IPS-11a (cell line): Measurements from ENCODE around the gene SH3TC2.

Source experiments
- H3K4me3 ChIP-seq: one replicate; pipeline ENCODE4 v1.5.1; 2013; ENCODE audit warnings: low read depth, low read length, control low read depth

SH3TC2 gene

DNA sequence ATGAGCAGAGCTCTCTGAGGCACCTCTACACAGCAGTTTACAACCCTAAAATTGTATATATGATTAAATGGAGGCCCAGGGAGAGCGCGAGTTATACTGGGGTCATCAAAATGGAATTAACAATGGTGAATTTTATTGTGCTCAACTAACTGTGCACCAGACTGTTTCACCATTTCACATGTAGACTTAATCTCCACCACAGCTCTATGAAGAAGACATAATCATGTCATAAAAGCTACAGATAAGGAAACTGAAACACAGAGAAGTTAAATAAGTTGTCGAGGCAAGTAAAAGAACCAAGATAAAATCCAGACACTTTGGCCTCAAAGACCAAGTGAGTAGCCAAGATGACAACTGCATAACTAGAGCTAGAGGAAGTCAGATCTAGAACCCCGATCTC, 1.5 kb downstream of the SH3TC2 start:
- no peak overlapping the region for H3K4me3 ChIP-seq

DNA sequence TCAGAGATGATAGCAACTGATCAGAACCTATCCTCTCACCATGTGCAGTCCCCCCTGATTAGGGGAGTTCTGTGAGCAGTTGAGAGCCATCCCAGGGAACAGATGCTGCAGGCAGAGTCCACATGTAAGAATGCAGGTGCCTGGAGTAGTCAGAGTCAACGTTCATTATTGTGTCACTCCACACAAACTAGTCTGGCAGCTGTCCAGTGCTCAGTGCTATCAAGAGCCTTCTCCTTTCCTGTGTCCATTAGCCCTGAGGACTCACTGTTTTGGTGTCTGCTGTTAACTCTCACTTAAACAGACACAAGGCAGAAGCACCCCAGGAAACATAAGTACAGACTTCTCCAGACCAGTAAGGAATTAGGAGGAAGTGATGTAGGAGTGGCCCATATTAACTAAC, 2.5 kb downstream of the SH3TC2 start:
- H3K4me3 ChIP-seq: no peak overlapping the region

DNA sequence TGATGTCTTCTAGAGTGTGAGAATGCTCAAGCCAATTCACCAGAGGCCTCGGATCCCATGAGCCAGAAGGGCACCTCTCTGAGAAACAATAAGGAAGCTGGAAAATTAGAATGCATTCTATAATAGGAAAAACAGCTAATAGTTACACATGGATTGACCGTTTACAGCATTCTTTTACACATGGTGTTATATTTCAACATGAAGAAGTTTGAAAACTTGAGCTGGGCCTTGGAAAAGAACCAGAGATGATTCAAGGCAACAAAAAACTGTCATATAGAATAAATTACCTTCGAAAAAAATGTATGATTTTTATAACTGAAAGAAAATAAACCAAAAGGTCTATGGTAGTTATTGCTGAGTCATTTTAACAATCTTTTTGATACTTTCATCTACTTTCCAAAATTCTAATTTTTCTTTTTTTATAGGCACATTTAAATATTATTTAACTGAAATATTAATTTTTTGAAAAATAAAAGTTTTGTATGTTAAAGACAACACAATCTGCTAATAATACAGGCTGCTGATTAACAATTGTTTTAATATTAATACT, 6.2 kb downstream of the SH3TC2 start:
- no peak overlapping the region for H3K4me3 ChIP-seq

DNA sequence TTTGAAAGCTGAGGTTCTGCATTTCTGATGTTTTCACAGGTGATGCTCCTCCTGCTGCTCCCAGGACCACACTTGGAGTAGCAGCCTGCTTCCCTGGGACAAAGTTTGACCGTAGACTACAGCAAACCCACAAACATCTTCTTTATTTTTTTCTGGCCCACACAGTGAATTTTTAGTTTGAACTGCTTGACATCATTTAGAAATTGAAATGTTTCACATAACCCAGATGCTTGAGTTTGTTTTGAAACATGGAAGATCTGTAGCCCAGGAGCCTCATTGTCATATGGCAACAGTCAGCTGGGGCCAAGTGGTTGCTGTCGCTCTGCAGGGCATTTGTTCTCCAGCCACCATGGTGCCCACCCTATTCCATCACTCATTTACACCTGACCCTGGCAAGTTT, 8.4 kb downstream of the SH3TC2 start:
- H3K4me3 ChIP-seq: no peak overlapping the region

DNA sequence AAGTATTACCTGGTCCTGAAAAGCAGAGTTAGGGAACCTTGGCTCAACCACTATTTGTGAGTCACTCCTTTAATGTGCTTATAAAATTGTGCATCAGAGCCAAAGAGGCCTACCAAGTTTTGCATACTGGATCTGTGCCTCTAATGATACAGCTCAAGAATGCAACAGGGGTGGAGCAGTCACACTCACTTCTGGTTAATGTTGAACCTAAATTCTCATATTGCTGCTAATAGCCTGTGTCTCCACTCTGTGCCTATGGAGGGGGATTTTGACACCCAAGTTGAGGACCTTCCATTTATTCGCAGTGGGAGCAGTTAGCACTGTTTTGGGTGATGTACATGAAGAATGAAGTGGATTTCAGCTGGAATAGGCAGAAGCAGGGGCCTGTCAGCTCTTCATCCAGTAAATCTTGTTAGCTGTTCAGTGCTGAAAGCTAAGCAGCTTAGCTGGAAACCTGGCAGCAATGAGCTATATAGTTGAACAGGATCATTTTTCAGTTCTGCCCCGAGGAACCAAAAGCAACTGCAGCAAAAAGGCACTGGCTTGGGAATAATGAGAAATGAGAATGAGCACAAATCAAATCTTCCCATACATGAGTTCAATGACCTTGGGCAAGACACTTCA, 9.7 kb downstream of the SH3TC2 start:
- H3K4me3 ChIP-seq: no peak overlapping the region

DNA sequence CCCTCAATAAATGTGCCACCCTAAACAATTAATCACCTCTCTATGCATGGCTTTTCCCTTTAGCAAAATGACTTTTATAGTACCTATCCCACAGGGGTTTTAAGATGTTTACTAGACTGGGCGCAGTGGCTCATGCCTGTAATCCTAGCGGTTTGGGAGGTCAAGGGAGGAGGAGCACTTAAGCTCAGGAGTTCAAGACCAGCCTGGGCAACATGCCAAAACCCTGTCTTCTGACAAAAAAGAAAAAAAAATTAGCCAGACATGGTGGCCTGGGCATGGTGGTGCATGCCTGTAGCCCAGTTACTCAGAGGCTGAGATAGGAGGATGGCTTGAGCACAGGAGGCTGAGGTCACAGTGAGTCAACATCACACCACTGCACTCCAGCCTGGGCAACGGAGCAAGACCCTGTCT, 13.5 kb downstream of the SH3TC2 start:
- H3K4me3 ChIP-seq: no peak overlapping the region

DNA sequence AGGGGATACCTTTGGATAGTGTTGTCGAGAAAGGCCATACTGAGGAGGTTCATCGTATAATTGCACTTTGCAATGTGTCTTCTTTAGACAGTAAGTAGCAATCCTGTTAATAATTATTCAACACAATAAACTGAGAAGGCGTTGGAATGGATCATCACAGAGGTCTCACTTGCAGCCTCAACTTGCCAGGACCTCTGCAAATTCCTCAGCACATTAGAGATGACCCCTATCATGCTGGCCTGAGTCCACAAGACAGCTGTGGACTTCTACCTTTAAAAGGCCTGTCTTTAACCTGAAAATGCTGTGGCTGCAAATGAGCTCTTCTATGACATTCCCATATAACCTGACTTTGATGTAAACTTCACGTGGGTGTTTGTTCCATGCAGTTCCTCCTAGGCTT, 14.1 kb downstream of the SH3TC2 start:
- H3K4me3 ChIP-seq: no peak overlapping the region

DNA sequence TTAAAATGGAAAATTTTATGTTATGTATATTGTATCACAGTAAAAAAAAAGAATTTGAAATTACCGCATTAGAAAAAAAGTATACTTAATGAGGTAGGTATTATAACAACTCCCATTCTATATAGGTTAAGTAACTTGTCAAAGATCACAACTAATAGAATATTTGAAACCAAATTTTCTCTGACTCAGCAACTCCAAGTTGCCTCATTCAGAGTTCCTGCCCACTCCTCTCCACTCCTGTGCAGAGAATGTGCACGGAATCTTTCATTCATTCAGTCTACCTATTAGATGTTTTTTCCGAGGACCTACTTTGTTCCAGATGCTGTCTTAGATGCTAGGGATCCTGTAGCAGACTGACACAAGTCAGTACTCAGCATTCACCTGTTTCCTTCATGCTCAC, 15.4 kb downstream of the SH3TC2 start:
- no peak overlapping the region for H3K4me3 ChIP-seq

DNA sequence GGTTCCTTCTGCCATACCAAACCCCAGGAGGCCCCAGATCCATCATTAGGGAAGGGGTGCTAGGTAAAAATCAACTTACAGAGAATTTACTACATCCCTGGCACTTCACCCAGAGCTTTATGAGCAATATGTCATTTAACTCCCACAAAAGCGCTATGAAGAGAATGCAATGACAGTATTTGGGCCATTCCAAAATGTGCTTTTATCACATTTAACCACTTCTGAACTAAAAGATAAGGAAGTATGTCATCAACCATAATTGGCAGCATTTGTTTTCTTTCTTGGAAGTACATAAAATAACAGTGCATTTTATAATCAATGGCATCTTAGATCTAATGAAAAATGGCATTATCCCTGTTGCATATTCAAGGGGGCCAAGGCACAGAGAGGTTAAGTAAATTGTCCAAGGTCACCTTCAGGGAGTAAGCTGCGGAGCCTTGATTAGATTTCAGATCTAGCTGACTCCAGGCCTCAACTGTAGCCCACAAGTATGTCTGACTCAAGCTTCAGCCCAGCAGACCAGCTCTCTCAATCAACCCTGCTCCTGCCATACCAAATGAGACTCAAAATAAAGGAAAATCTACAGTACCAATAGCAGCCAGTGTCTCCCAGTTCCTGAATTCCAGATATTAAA, 16.5 kb downstream of the SH3TC2 start:
- no peak overlapping the region for H3K4me3 ChIP-seq

DNA sequence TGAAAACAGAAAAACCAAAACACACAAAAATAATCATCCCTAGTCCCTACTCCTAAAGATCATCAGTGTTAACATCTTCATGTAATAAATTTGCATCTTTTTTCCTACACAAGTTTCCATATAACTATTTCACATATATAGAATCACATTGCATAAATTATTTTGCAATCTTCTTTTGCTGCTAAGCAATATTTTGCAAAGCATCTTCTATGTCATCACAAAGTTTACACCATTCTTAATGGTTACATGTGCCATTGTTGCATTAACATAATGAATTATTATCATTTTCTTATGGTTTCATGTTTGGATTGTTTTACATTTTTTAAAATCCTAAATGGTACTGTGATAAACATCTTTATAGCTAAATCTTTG, 17.8 kb downstream of the SH3TC2 start:
- no peak overlapping the region for H3K4me3 ChIP-seq

DNA sequence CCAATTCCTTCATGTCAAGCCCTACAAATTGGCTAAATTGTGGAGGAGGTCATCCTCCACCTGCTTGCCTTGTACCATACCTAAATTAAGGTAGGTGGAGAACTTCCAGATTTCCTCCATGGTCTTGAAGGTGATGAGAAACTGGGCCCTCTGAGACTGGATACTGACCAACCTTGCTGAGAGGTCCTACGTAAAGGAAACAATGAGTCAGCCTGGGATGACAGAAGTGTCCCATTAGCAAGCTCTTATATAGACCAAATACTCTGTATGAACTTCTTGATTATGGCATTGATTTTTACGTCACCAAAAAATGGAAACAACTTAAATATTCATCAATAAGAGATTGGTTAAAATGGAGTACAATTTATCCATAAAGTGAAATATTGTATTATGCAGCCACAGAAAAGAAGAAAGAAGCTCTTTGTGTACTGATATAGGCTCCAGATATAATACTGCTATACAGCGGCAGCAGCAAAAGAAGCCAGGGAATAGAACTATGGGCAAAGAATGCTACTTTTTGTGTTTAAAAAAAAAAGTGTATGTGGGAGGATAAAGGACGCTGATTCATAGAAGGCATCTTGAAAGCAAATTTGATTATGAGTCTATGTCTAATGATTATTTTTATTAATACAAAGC, 18.3 kb downstream of the SH3TC2 start:
- H3K4me3 ChIP-seq: no peak overlapping the region

DNA sequence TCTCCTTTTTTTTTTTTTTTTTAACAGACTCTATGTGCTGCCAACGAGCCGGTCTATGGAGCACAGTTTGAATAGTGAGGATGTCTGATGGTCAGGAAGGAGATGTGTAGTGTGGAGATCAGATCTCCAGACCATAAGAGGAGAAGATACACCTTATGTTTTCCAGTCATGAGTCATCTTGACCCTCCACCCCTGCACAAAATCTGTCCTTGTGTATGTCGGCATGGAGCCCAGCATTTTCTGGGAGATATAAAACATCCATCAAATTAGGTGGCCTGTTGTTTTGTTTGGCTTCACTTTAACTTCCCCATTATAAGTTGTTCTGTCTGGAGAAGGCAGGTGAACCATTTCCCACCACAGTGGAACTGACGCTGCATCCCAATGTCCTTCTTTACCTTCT, 19.2 kb downstream of the SH3TC2 start:
- H3K4me3 ChIP-seq: no peak overlapping the region

DNA sequence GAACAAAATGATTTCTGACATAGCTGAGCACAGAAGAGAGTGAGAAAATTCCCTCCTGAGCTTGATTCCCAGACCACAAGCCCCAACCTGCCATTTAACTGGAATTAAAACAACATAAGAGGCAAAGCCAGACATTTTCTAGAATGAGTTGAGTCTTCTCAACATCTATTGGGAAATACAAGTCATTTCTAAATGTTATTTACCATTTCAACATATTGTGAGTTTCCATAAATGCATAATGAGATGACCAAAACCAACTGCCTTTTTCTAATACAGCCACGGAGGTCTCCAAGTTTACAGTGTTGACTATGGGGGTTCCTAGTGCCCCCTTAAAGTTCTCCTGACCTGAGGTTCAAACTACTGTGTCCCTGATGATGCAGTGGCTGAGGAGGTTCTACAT, 20.0 kb downstream of the SH3TC2 start:
- no peak overlapping the region for H3K4me3 ChIP-seq

DNA sequence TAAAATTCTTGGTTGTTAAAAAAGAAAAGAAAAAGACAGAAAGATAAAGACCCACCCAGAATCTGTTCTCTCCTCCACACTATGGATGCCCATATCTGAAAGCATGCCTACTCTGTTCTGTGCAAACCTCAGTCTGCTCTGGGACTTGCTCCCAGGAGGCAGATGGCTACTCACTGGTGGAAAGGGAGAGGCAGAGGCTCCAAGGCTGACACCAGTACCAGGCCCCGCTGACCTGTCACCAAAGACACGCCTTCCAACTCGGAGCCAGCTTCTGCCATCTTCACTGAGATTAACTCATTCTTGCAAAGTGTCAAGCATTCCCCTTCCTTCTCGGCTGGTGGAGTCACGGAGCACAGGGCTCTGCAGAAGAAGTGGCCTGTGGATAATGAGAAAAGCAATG, 21.6 kb downstream of the SH3TC2 start:
- H3K4me3 ChIP-seq: no peak overlapping the region

DNA sequence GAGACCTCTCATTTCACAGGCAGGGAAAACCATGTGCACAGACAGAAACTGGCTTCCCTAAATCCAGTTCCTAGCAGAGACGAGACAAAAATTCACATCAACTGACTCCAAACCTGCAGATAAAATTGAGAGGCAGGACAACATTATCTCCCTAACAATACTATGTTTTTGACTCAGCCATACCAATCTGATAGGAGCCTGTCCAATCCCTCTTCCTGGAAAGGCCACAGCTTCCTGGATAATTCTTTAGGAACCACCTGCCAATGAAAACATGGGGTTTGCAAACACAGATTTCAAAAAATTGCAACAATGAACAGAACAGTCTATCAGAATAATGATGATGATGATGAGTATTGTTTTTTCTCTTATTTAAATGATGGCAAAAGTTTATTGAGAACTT, 22.4 kb downstream of the SH3TC2 start:
- H3K4me3 ChIP-seq: no peak overlapping the region

DNA sequence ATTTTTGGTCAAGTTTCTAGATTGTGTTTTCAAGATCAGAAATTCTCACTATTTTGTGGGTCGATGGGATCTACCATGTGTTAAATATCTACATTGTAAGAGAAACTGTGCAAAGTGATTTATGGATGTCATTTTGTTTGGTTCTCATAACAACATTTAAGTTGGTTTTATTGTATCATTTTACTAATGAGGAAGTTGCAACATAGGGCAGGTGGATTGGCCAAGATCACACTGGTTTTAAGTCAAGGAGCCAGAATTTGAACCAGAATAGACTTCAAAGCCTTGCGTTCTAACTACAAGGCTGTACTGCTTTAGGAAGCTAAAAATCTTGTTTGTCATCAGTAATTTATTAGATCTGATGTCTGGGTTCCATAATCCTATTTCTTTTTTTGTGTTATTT, 23.4 kb downstream of the SH3TC2 start:
- no peak overlapping the region for H3K4me3 ChIP-seq

DNA sequence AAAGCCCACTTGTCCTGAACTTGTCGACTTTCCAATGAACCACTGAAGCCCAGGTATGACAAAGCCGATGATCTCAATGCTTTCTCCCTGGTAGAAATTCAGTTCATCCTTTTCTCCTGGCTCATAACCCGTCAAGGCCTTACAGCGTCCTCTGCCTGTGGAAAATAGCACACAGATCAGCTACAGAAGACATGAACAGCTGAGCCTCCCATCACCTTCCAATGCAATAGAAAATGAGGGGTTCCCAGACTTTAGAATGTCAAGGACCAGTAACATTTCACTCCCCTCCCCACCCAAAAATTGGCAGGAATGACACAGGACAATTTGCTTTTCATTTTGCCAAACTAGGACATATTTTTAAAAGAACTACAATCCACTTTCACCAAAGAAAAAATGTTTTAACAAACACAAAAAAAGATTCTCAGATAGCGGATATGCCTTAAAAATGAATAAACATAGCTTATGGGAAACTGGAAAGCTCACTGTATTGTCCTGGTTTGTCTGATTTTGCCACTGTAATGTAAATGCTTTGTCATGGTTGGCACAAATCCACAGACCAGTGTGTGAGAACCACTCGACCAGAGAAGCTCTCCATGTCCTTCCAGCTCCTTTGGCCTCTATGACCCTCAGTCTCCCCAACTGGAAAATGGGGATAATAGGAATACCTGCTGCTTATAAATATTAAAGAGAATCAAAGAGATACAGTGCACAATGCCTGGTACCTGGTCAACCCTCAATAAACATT, 24.4 kb downstream of the SH3TC2 start:
- H3K4me3 ChIP-seq: no peak overlapping the region

DNA sequence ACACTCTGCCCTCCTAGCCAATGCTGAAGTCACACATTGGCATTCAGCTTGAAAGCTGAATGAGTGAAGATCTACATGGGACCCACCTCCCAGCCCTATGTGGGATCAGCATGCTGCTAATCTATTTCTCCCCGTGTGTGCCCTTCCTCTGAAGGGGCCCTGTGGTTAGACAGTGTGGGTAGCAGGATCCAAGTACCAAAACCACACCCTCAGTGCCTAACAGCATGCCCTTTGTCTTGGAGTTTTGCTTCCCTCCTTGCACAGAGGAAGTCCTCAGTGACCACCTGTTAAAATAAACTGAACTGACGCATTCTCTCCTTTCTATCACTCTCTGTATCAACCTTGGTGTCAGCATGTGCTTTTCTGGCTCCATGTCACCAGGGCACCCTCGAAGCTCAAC, 25.0 kb downstream of the SH3TC2 start:
- no peak overlapping the region for H3K4me3 ChIP-seq

DNA sequence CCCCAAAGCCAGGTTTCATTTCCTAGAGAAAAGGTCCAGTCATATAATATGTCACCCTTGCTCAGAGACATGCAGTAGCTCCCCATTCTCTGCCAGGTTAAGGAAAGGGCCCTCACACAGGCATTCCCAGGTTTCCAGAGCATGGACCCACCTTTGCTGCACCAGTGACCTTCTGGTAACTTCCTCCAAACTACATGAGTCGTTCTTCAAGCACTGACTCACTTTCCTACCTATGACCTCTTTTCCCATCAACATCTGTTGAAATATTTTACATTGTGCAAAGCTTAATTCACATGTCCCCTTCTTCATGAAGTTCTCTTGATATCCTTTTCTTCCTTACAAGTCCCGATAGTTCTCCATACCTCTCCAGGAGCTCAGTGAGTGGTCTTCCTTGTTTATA, 25.9 kb downstream of the SH3TC2 start:
- no peak overlapping the region for H3K4me3 ChIP-seq

DNA sequence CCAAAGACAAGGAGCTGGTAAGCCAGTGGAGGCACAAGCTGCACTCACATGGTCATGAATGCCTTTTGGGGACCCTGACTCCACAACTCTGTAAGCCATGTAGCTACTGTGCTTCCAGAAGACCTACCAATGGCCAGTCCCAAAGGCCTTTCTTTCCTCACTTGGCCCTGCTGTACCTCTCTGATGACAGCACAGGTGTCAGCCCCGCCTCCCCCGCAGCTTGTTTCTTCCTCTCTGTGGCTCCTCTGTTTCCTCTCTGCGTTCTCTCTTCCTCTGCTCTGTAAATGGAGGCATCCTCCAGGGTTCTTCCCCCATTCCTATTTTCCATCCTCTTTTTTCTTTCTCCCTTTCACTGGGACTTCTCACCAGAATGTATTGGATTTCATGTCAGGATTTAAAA, 26.7 kb downstream of the SH3TC2 start:
- H3K4me3 ChIP-seq: no peak overlapping the region

DNA sequence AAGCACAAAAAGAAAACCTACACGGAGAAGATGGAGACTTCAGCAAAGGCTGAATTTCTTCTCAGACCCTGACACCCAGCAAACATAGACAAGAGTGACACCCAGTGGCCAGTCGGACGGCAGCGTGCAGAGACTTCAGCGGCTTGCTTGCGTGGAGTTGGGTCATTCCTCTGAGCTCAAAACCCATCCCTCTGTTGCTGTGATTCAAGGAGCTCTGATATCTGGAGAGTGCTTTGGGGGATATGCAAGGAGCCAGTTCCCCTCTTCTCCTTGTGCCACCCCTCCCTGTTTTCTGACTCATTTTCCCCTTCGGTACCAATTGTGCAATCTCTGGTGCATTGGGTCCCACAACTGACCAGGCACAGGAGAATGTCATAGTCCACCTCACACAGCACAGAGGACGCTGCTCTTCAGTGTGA, 27.5 kb downstream of the SH3TC2 start:
- H3K4me3 ChIP-seq: no peak overlapping the region
